HUES6 (cell line): ENCODE data around the gene KCNJ6.

Experiments
- H3K27ac ChIP-seq: 2 replicates; pipeline ENCODE4 v1.7.0; 2013; ENCODE audit warnings: low read depth, mild to moderate bottlenecking, low read length, inconsistent platforms
- H3K27me3 ChIP-seq: 2 replicates; pipeline ENCODE4 v1.6.1; 2013; ENCODE audit warnings: low read length; ENCODE audit not compliant: control insufficient read depth, insufficient read depth
- H3K36me3 ChIP-seq: 2 replicates; pipeline ENCODE4 v1.6.1; 2013; ENCODE audit warnings: low read length; ENCODE audit not compliant: control insufficient read depth, insufficient read depth
- H3K4me1 ChIP-seq: 2 replicates; pipeline ENCODE4 v1.6.1; 2013; ENCODE audit warnings: low read length; ENCODE audit not compliant: control insufficient read depth, insufficient read depth
- H3K4me3 ChIP-seq: 2 replicates; pipeline ENCODE4 v1.5.1; 2013; ENCODE audit warnings: low read depth, low read length
- H3K9ac ChIP-seq: one replicate; pipeline ENCODE4 v1.6.1; 2013; ENCODE audit warnings: mild to moderate bottlenecking, low read length
- H3K9me3 ChIP-seq: 2 replicates; pipeline ENCODE4 v1.6.1; 2013; ENCODE audit warnings: low read depth, low read length; ENCODE audit not compliant: control insufficient read depth, insufficient read depth

Gene KCNJ6

GRCh38 chr21:37866027-37866426 is 50.2 kb downstream of the KCNJ6 start:
- Histone ChIP-seq H3K27me3 (no peaks in the 10 kb centered on the region), H3K36me3 (no peaks in the 10 kb centered on the region), H3K27ac (no peak overlapping the region), H3K9ac (no peak overlapping the region), H3K4me1 (no peaks in the 10 kb centered on the region), H3K4me3 (no peak overlapping the region), H3K9me3 (no peaks in the 10 kb centered on the region)

- no peak overlapping the region for H3K9ac ChIP-seq
- H3K27me3 ChIP-seq, result no peaks in the 10 kb centered on the region
- H3K36me3 ChIP-seq, result no peaks in the 10 kb centered on the region
- no peak overlapping the region for H3K27ac ChIP-seq
- no peaks in the 10 kb centered on the region for H3K4me1 ChIP-seq
- no peaks in the 10 kb centered on the region for H3K9me3 ChIP-seq
- H3K4me3 ChIP-seq, result no peak overlapping the region
Observed at GRCh38 chr21:37865156-37865555, 51.1 kb downstream of the KCNJ6 start.

- Histone ChIP-seq H3K27me3 (no peaks in the 10 kb centered on the region), H3K4me1 (no peaks in the 10 kb centered on the region), H3K27ac (no peak overlapping the region), H3K9ac (no peak overlapping the region), H3K36me3 (no peaks in the 10 kb centered on the region), H3K4me3 (no peak overlapping the region), H3K9me3 (no peaks in the 10 kb centered on the region)
Observed at GRCh38 chr21:37863842-37864241, 52.4 kb downstream of the KCNJ6 start.

GRCh38 chr21:37862536-37862935 is 53.7 kb downstream of the KCNJ6 start:
- Histone ChIP-seq H3K4me1 (no peaks in the 10 kb centered on the region), H3K27ac (no peak overlapping the region), H3K4me3 (no peak overlapping the region)

GRCh38 chr21:37861561-37861960 is 54.7 kb downstream of the KCNJ6 start:
- Histone ChIP-seq H3K4me1 (no peaks in the 10 kb centered on the region), H3K27ac (no peak overlapping the region), H3K27me3 (no peaks in the 10 kb centered on the region), H3K36me3 (no peaks in the 10 kb centered on the region), H3K4me3 (no peak overlapping the region), H3K9me3 (no peaks in the 10 kb centered on the region), H3K9ac (no peak overlapping the region)

More at GRCh38 chr21:37862536-37862935, 53.7 kb downstream of the KCNJ6 start:
- Histone ChIP-seq H3K9me3 (no peaks in the 10 kb centered on the region), H3K36me3 (no peaks in the 10 kb centered on the region), H3K9ac (no peak overlapping the region), H3K27me3 (no peaks in the 10 kb centered on the region)

- H3K36me3 ChIP-seq, result no peaks in the 10 kb centered on the region
- no peak overlapping the region for H3K9ac ChIP-seq
- no peaks in the 10 kb centered on the region for H3K27me3 ChIP-seq
- H3K4me1 ChIP-seq, result no peaks in the 10 kb centered on the region; the same call in 1 of the 2 replicates
- H3K27ac ChIP-seq, result no peak overlapping the region
- no peak overlapping the region for H3K4me3 ChIP-seq
- H3K9me3 ChIP-seq, result no peaks in the 10 kb centered on the region
Observed at GRCh38 chr21:37860416-37860815, 55.8 kb downstream of the KCNJ6 start.

GRCh38 chr21:37855647-37856625 is 60.3 kb downstream of the KCNJ6 start:
- H3K9ac ChIP-seq, result no peak overlapping the region
- H3K36me3 ChIP-seq, result no peaks in the 10 kb centered on the region
- H3K4me3 ChIP-seq, result no peak overlapping the region
- no peaks in the 10 kb centered on the region; the same call in 1 of the 2 replicates for H3K4me1 ChIP-seq
- no peaks in the 10 kb centered on the region for H3K27me3 ChIP-seq
- H3K27ac ChIP-seq, result no peak overlapping the region
- H3K9me3 ChIP-seq, result peaks cover 3% of the 10 kb centered on the region; the same call in 1 of the 2 replicates

GRCh38 chr21:37855271-37855646 is 61.0 kb downstream of the KCNJ6 start:
- no peak overlapping the region for H3K4me3 ChIP-seq
- H3K4me1 ChIP-seq, result no peaks in the 10 kb centered on the region; the same call in 1 of the 2 replicates
- peaks cover 3% of the 10 kb centered on the region; the same call in 1 of the 2 replicates for H3K9me3 ChIP-seq
- no peak overlapping the region for H3K9ac ChIP-seq
- H3K36me3 ChIP-seq, result no peaks in the 10 kb centered on the region
- H3K27ac ChIP-seq, result no peak overlapping the region
- no peaks in the 10 kb centered on the region for H3K27me3 ChIP-seq

GRCh38 chr21:37849506-37850102 is 66.7 kb downstream of the KCNJ6 start:
- peaks cover 6% of the 10 kb centered on the region for H3K9me3 ChIP-seq
- no peaks in the 10 kb centered on the region for H3K36me3 ChIP-seq
- no peak overlapping the region for H3K4me3 ChIP-seq
- peaks cover 9% of the 10 kb centered on the region for H3K4me1 ChIP-seq
- no peak overlapping the region for H3K27ac ChIP-seq
- no peak overlapping the region for H3K9ac ChIP-seq
- H3K27me3 ChIP-seq, result no peaks in the 10 kb centered on the region

GRCh38 chr21:37848721-37849490 is 67.4 kb downstream of the KCNJ6 start:
- no peak overlapping the region for H3K27ac ChIP-seq
- peaks cover 13% of the 10 kb centered on the region for H3K4me1 ChIP-seq
- no peaks in the 10 kb centered on the region for H3K36me3 ChIP-seq
- no peaks in the 10 kb centered on the region for H3K27me3 ChIP-seq
- H3K4me3 ChIP-seq, result no peak overlapping the region
- H3K9me3 ChIP-seq, result peaks cover 6% of the 10 kb centered on the region
- H3K9ac ChIP-seq, result no peak overlapping the region
